GM19397 (cell line): ENCODE data around the gene ANKRD34A.

Source experiments
- ATAC-seq: cut with Tn5 transposase; IDR thresholded peaks from one replicate; pipeline ENCODE4 v1.9.1; 2021; ENCODE audit warnings: mild to moderate bottlenecking, moderate library complexity; ENCODE audit not compliant: unreplicated experiment

ANKRD34A gene

GRCh38 chr1:145974721-145975120, 10.3 kb upstream of the ANKRD34A start:
- no peak for ATAC-seq

- no peak for ATAC-seq
These were observed 8.2 kb upstream of the ANKRD34A start for GRCh38 chr1:145972580-145972979.

GRCh38 chr1:145967288-145967687, 2.9 kb upstream of the ANKRD34A start:
- ATAC-seq: no peak

GRCh38 chr1:145965119-145965744, 857 bp upstream of the ANKRD34A start:
- ATAC-seq: no peak

- ATAC-seq: no peak
These were observed 933 bp downstream of the ANKRD34A start for GRCh38 chr1:145963265-145964019.

GRCh38 chr1:145962157-145963102, 1.9 kb downstream of the ANKRD34A start:
- ATAC-seq: no peak

- ATAC-seq: no peak
These were observed 2.8 kb downstream of the ANKRD34A start for GRCh38 chr1:145961425-145962156.

GRCh38 chr1:145961109-145961424, 3.3 kb downstream of the ANKRD34A start:
- ATAC-seq: no peak

- no peak for ATAC-seq
These were observed 3.8 kb downstream of the ANKRD34A start for GRCh38 chr1:145960468-145961108.

GRCh38 chr1:145959957-145960467, 4.4 kb downstream of the ANKRD34A start:
- no peak for ATAC-seq

GRCh38 chr1:145959333-145959732, 5.0 kb downstream of the ANKRD34A start:
- no peak for ATAC-seq

GRCh38 chr1:145958734-145959133, 5.6 kb downstream of the ANKRD34A start:
- no peak for ATAC-seq

- ATAC-seq: peak; percentile 82
These were observed 6.7 kb downstream of the ANKRD34A start, which contains the start of gene LIX1L for GRCh38 chr1:145957443-145958319. TSS of gene LIX1L (minus strand) at chr1:145958017. CDS start at chr1:145957927, 90 bp downstream.

- no peak for ATAC-seq
These were observed 7.5 kb downstream of the ANKRD34A start for GRCh38 chr1:145956781-145957442.

GRCh38 chr1:145956361-145956760, 8.0 kb downstream of the ANKRD34A start:
- no peak for ATAC-seq

GRCh38 chr1:145955436-145955835, 8.9 kb downstream of the ANKRD34A start:
- ATAC-seq: no peak

- no peak for ATAC-seq
These were observed 10.5 kb downstream of the ANKRD34A start for GRCh38 chr1:145953861-145954260.

GRCh38 chr1:145952903-145953302, 11.5 kb downstream of the ANKRD34A start:
- ATAC-seq: no peak

- ATAC-seq: no peak
These were observed 12.8 kb downstream of the ANKRD34A start for GRCh38 chr1:145951526-145951925.
